ENCODE data around the gene IL5.

- TF ChIP-seq, protein P1, sequence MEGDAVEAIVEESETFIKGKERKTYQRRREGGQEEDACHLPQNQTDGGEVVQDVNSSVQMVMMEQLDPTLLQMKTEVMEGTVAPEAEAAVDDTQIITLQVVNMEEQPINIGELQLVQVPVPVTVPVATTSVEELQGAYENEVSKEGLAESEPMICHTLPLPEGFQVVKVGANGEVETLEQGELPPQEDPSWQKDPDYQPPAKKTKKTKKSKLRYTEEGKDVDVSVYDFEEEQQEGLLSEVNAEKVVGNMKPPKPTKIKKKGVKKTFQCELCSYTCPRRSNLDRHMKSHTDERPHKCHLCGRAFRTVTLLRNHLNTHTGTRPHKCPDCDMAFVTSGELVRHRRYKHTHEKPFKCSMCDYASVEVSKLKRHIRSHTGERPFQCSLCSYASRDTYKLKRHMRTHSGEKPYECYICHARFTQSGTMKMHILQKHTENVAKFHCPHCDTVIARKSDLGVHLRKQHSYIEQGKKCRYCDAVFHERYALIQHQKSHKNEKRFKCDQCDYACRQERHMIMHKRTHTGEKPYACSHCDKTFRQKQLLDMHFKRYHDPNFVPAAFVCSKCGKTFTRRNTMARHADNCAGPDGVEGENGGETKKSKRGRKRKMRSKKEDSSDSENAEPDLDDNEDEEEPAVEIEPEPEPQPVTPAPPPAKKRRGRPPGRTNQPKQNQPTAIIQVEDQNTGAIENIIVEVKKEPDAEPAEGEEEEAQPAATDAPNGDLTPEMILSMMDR (optimal IDR thresholded peaks at IDR 0.05 in 1 of 3, IDR thresholded peaks at IDR 0.05 in 1 of 3, conservative IDR thresholded peaks at IDR 0.05 in 1 of 3; ENCODE audit: extremely low read depth in 1 of 3, insufficient read depth in 2 of 3, low read length in 3 of 3) = no peak
- no peak for TF ChIP-seq EZH2 (IDR thresholded peaks at IDR 0.05; ENCODE audit: low read length)
Observed at GRCh38 chr5:132589467-132589866, 46.1 kb upstream of the IL5 start.
